Heart left ventricle (tissue), 16 donors: Measurements from ENCODE around the gene MINK1. TPM values are rescaled to one million over a fixed set of nuclear protein-coding genes. Genes with fewer than 3 reads are reported as not detected.

ENCODE experiments used
- ATAC-seq, 4 donors: fragments of 200-7000 bp; cut with Tn5 transposase; one replicate each; pipeline ENCODE4 v1.9.1; 2020 to 2022; ENCODE audit warnings: moderate library complexity in 4 of 4, mild to moderate bottlenecking in 3 of 4, moderate number of reproducible peaks in 1 of 4
- DNase-seq, 5 donors: peaks; one replicate each; pipeline ENCODE4 v3.0.0-alpha.2; 2020
- H3K27ac ChIP-seq, 12 donors: fragments of 200-600 bp; sonication (generic) in 4 of 12; one replicate each; pipeline versions ENCODE4 v1.5.0 to v1.8.0; 2016 to 2022; ENCODE audit warnings: mild to moderate bottlenecking in 2 of 12
- H3K27me3 ChIP-seq, 9 donors: fragments of 200-600 bp; sonication (generic) in 2 of 9; one replicate each; pipeline versions ENCODE4 v1.5.1 to v1.8.0; 2016 to 2022; ENCODE audit warnings: mild to moderate bottlenecking in 3 of 9
- H3K36me3 ChIP-seq, 9 donors: fragments of 200-600 bp; sonication (generic) in 2 of 9; one replicate each; pipeline versions ENCODE4 v1.5.0 to v1.8.0; 2018 to 2022; ENCODE audit warnings: mild to moderate bottlenecking in 2 of 9
- H3K4me1 ChIP-seq, 12 donors: fragments of 200-600 bp; sonication (generic) in 4 of 12; one replicate each; pipeline versions ENCODE4 v1.5.0 to v1.8.0; 2016 to 2022; ENCODE audit warnings: mild to moderate bottlenecking in 3 of 12
- H3K4me3 ChIP-seq, 12 donors: fragments of 200-600 bp; sonication (generic) in 4 of 12; one replicate each; pipeline versions ENCODE4 v1.5.0 to v1.8.0; 2017 to 2022; ENCODE audit warnings: mild to moderate bottlenecking in 9 of 12, moderate library complexity in 4 of 12
- H3K9me3 ChIP-seq, 12 donors: fragments of 200-600 bp; sonication (generic) in 4 of 12; one replicate each; pipeline versions ENCODE4 v1.5.0 to v1.8.0; 2016 to 2022; ENCODE audit warnings: mild to moderate bottlenecking in 1 of 12
- POLR2A ChIP-seq, 2 donors: fragments of 450-650 bp; IDR thresholded peaks; one replicate each; pipeline ENCODE4 v1.6.1; 2017; ENCODE audit warnings: antibody characterized with exemption in 2 of 2, mild to moderate bottlenecking in 2 of 2, moderate library complexity in 2 of 2
- WGBS, 4 donors: extraction: QIAGEN DNeasy Blood & Tissue Kit in 2 of 4; methylation state at CpG; one replicate each; pipeline versions ENCODE4 v1.1.5 to v1.1.7; 2013 to 2018; 5-methylcytosine and 5-hydroxymethylcytosine counted together
- intact Hi-C, 10 donors: fragments of 100-400 bp; cut with DNase I; formaldehyde crosslinking; loops; one replicate each; pipeline versions ENCODE4 v1.11.1 to v1.14.2; 2022
- polyA plus RNA-seq, 2 donors: library from polyadenylated mRNA; stranded (reverse); fragments of 200-250 nt; gene quantifications; one replicate each; pipeline ENCODE4 v1.2.3, GENCODE V29; 2013
- total RNA-seq, 9 donors: library from RNA; depleted of rRNA in 2 of 9; stranded (reverse); fragments of >200 nt in 2 of 9; fragmentation: NEBNext Ultra II Directional in 3 of 9; extraction: Animal tissue kit (Norgen Biotek cat#: 25700) in 3 of 9; gene quantifications; one replicate each; pipeline versions ENCODE4 v1.1.0 to v1.2.4, GENCODE V29; 2016 to 2023
- TF ChIP-seq, protein P1 (sequence below), 12 donors: fragments of 200-600 bp; sonication (generic) in 4 of 12; IDR thresholded peaks; one replicate each; pipeline versions ENCODE4 v1.5.0 to v1.8.0; 2018 to 2022; ENCODE audit warnings: antibody characterized with exemption in 12 of 12, mild to moderate bottlenecking in 5 of 12
- donor health status: ischemic (EF 13 %, LVEDD 7.1; RV severe dilation, severe dysfunction).
- donor health status: healthy with polysubstance abuse.
- donor health status: DM: no; HTN: yes; CAD: no.
- donor health status: DM: no; HTN: no; CAD: no.
- donor health status: ischemic (EF 25% LVEDD 6.9; RV normal size, moderate dysfunction).
- donor health status: ischemic (EF 25% LVEDD 5.7; RV mildly dilated, moderate dysfunction).
- donor health status: healthy.
- donor health status: DM: yes; HTN: yes; CAD: no.
- donor health status: ischemic (EF 35%, LVEDD 5.7; RV mildly dilated, moderate dysfunction).
- donor health status: nonischemic (EF 11% LVEDD 7.7; RV severe dilation, severe dysfunction).
- donor health status: DM: yes; HTN: yes; CAD: no.
- donor health status: PGD.
- donor health status: ischemic (EF 29% LVEDD 5.4; RV normal size, mild dysfunction).
- donor health status: nonischemic (EF 23%, LVEDD 6.1; RV moderate dilation, normal function).

The MINK1 gene
- total and polyA plus RNA-seq, 11 donors: 23.1 to 55.8 (median 33.0) TPM

GRCh38 chr17:4891411-4892410 is 58.6 kb downstream of the MINK1 start:
- WGBS, 4 donors: 92 to 96% (median 94%) methylated on average over 35 to 42 of the region's 42 CpGs

GRCh38 chr17:4892499-4893221 is 59.5 kb downstream of the MINK1 start:
- Histone ChIP-seq H3K4me1 (no peaks in the 10 kb centered on the region), H3K36me3 (peaks cover 4 to 95% (median 92%) of the 10 kb centered on the region in 9 donors), H3K27ac (no peak overlapping the region), H3K27me3 (no peaks in the 10 kb centered on the region), H3K9me3 (no peaks in the 10 kb centered on the region), H3K4me3 (no peak overlapping the region)
- WGBS, 4 donors: 86 to 95% (median 87%) methylated on average over 11 to 23 of the region's 23 CpGs
- TF ChIP-seq, protein P1, sequence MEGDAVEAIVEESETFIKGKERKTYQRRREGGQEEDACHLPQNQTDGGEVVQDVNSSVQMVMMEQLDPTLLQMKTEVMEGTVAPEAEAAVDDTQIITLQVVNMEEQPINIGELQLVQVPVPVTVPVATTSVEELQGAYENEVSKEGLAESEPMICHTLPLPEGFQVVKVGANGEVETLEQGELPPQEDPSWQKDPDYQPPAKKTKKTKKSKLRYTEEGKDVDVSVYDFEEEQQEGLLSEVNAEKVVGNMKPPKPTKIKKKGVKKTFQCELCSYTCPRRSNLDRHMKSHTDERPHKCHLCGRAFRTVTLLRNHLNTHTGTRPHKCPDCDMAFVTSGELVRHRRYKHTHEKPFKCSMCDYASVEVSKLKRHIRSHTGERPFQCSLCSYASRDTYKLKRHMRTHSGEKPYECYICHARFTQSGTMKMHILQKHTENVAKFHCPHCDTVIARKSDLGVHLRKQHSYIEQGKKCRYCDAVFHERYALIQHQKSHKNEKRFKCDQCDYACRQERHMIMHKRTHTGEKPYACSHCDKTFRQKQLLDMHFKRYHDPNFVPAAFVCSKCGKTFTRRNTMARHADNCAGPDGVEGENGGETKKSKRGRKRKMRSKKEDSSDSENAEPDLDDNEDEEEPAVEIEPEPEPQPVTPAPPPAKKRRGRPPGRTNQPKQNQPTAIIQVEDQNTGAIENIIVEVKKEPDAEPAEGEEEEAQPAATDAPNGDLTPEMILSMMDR (IDR thresholded peaks at IDR 0.05): no peak
- no peak for TF ChIP-seq POLR2A (IDR thresholded peaks at IDR 0.05)
- intact Hi-C loops: loop anchor here in 2 of 10 donors (5.0 to 10.0 kb wide), 2 partner anchors 185 to 328 kb away; partner anchors contain the start of gene GGT6 (in 1 of the 2)
- DNase-seq (peak in 1 of 5 donors; percentile 34), ATAC-seq (no peak)

More at GRCh38 chr17:4891411-4892410, 58.6 kb downstream of the MINK1 start:
- H3K4me1 ChIP-seq: no peaks in the 10 kb centered on the region
- H3K27me3 ChIP-seq: no peaks in the 10 kb centered on the region
- no peak overlapping the region for H3K27ac ChIP-seq
- intact Hi-C loops: loop anchor here in 3 of 10 donors (2.0 to 10.0 kb wide), 3 partner anchors 183 to 327 kb away; partner anchors contain the start of gene GGT6 (in 1 of the 3)
- TF ChIP-seq, protein P1 (IDR thresholded peaks at IDR 0.05): no peak
- TF ChIP-seq POLR2A (IDR thresholded peaks at IDR 0.05): no peak
- no peak for ATAC-seq
- peaks cover 4 to 99% (median 92%) of the 10 kb centered on the region in 9 donors for H3K36me3 ChIP-seq
- H3K4me3 ChIP-seq: no peak overlapping the region
- no peaks in the 10 kb centered on the region for H3K9me3 ChIP-seq
- DNase-seq: peak in 2 of 5 donors; percentile 25 to 66

GRCh38 chr17:4893272-4893671 is 60.1 kb downstream of the MINK1 start:
- TF ChIP-seq POLR2A (IDR thresholded peaks at IDR 0.05): no peak
- TF ChIP-seq, protein P1 (IDR thresholded peaks at IDR 0.05): no peak
- ATAC-seq (no peak), DNase-seq (peak in 1 of 5 donors; percentile 43)
- intact Hi-C loops: loop anchor here in 2 of 10 donors (5.0 to 10.0 kb wide), 2 partner anchors 186 to 328 kb away; partner anchors contain the start of gene GGT6 (in 1 of the 2)
- Histone ChIP-seq H3K9me3 (no peaks in the 10 kb centered on the region), H3K4me1 (peaks cover 0 to 1% (median 0%) of the 10 kb centered on the region in 12 donors), H3K4me3 (no peak overlapping the region), H3K27me3 (no peaks in the 10 kb centered on the region), H3K36me3 (peaks cover 4 to 89% (median 86%) of the 10 kb centered on the region in 9 donors), H3K27ac (no peak overlapping the region)
- WGBS, 4 donors: 88 to 93% (median 89%) methylated on average over 18 of the region's 18 CpGs
